WTC11 (cell line): Measurements from ENCODE around the gene MYOZ3.

Experiments used
- CREM ChIP-seq: sonication (generic); formaldehyde crosslinking; IDR thresholded peaks from 2 replicates; pipeline ENCODE4 v1.8.1; 2022; ENCODE audit warnings: mild to moderate bottlenecking, missing genetic modification reagents, moderate library complexity
- ETV6 ChIP-seq: sonication (generic); formaldehyde crosslinking; IDR thresholded peaks from 2 replicates; pipeline ENCODE4 v1.8.1; 2022; ENCODE audit warnings: mild to moderate bottlenecking, missing genetic modification reagents
- MAX ChIP-seq: sonication (generic); formaldehyde crosslinking; IDR thresholded peaks from 2 replicates; pipeline ENCODE4 v1.8.0; 2022; ENCODE audit warnings: mild to moderate bottlenecking, missing genetic modification reagents
- NR2C2 ChIP-seq: sonication (generic); formaldehyde crosslinking; IDR thresholded peaks from 2 replicates; pipeline ENCODE4 v1.8.0; 2022; ENCODE audit warnings: mild to moderate bottlenecking, missing genetic modification reagents
- RELA ChIP-seq: sonication (generic); formaldehyde crosslinking; IDR thresholded peaks from 2 replicates; pipeline ENCODE4 v1.8.1; 2022; ENCODE audit warnings: missing genetic modification reagents, mild to moderate bottlenecking, borderline replicate concordance
- SP1 ChIP-seq: sonication (generic); formaldehyde crosslinking; conservative IDR thresholded peaks from 2 replicates; pipeline ENCODE4 v1.8.1; 2022; ENCODE audit warnings: missing genetic modification reagents
- TF ChIP-seq, protein P1 (sequence below): sonication (generic); formaldehyde crosslinking; IDR thresholded peaks from 2 replicates; pipeline ENCODE4 v1.8.1; 2023; ENCODE audit warnings: mild to moderate bottlenecking, missing genetic modification reagents, moderate library complexity
- TF ChIP-seq, protein P2 (sequence below): fragments of 200-600 bp; IDR thresholded peaks from 2 replicates; pipeline ENCODE4 v1.8.0; 2022; ENCODE audit warnings: antibody characterized with exemption
- TF ChIP-seq, protein P3 (sequence below): sonication (generic); formaldehyde crosslinking; IDR thresholded peaks from 2 replicates; pipeline ENCODE4 v1.8.1; 2023; ENCODE audit warnings: mild to moderate bottlenecking, missing genetic modification reagents

GRCh38 chr5:150651924-150652671 lies 9.0 kb upstream of the MYOZ3 start:
- TF ChIP-seq RELA (no peak), ETV6 (CRISPR knock-in tag) (no peak), NR2C2 (CRISPR knock-in tag) (no peak), MAX (no peak), CREM (no peak), SP1 (CRISPR knock-in tag) (no peak)
- TF ChIP-seq, protein P1, sequence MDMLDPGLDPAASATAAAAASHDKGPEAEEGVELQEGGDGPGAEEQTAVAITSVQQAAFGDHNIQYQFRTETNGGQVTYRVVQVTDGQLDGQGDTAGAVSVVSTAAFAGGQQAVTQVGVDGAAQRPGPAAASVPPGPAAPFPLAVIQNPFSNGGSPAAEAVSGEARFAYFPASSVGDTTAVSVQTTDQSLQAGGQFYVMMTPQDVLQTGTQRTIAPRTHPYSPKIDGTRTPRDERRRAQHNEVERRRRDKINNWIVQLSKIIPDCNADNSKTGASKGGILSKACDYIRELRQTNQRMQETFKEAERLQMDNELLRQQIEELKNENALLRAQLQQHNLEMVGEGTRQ (CRISPR knock-in tag): no peak
- TF ChIP-seq, protein P2, sequence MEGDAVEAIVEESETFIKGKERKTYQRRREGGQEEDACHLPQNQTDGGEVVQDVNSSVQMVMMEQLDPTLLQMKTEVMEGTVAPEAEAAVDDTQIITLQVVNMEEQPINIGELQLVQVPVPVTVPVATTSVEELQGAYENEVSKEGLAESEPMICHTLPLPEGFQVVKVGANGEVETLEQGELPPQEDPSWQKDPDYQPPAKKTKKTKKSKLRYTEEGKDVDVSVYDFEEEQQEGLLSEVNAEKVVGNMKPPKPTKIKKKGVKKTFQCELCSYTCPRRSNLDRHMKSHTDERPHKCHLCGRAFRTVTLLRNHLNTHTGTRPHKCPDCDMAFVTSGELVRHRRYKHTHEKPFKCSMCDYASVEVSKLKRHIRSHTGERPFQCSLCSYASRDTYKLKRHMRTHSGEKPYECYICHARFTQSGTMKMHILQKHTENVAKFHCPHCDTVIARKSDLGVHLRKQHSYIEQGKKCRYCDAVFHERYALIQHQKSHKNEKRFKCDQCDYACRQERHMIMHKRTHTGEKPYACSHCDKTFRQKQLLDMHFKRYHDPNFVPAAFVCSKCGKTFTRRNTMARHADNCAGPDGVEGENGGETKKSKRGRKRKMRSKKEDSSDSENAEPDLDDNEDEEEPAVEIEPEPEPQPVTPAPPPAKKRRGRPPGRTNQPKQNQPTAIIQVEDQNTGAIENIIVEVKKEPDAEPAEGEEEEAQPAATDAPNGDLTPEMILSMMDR: no peak
- TF ChIP-seq, protein P3, sequence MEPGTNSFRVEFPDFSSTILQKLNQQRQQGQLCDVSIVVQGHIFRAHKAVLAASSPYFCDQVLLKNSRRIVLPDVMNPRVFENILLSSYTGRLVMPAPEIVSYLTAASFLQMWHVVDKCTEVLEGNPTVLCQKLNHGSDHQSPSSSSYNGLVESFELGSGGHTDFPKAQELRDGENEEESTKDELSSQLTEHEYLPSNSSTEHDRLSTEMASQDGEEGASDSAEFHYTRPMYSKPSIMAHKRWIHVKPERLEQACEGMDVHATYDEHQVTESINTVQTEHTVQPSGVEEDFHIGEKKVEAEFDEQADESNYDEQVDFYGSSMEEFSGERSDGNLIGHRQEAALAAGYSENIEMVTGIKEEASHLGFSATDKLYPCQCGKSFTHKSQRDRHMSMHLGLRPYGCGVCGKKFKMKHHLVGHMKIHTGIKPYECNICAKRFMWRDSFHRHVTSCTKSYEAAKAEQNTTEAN: no peak
